ENCODE measurements around the gene TTC7B.

DNA sequence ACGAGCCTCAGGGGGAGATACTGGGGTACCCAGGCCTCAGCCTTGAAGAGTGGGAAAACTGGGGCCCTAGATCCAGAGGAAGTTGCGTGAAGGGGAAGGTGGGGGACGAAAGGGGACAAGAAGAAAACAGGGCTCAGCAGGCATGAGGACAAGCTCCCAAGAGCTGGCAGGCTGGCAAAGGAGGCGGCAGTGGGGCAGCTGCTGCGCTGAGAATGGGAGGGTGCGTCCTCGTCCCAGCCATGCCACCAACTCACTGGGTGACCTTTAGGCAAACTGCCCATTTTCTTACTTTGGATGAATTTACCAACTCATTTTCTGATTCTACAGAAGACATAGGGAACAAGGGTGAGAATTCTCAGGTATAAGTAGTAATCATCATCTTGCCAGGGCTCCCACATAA, 133.6 kb downstream of the TTC7B start:
- TF ChIP-seq, protein P1, sequence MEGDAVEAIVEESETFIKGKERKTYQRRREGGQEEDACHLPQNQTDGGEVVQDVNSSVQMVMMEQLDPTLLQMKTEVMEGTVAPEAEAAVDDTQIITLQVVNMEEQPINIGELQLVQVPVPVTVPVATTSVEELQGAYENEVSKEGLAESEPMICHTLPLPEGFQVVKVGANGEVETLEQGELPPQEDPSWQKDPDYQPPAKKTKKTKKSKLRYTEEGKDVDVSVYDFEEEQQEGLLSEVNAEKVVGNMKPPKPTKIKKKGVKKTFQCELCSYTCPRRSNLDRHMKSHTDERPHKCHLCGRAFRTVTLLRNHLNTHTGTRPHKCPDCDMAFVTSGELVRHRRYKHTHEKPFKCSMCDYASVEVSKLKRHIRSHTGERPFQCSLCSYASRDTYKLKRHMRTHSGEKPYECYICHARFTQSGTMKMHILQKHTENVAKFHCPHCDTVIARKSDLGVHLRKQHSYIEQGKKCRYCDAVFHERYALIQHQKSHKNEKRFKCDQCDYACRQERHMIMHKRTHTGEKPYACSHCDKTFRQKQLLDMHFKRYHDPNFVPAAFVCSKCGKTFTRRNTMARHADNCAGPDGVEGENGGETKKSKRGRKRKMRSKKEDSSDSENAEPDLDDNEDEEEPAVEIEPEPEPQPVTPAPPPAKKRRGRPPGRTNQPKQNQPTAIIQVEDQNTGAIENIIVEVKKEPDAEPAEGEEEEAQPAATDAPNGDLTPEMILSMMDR (IDR thresholded peaks at IDR 0.05) = no peak
- no peak for TF ChIP-seq POLR2A (IDR thresholded peaks at IDR 0.05)
- TF ChIP-seq POLR2AphosphoS5 (IDR thresholded peaks at IDR 0.05) = no peak
- no peak for TF ChIP-seq EP300 (IDR thresholded peaks at IDR 0.05)
